GM04504 (cell line): ENCODE measurements around the gene SCGB2A2.

ENCODE experiments used
- DNase-seq: peaks from one replicate; pipeline ENCODE4 v3.0.0-alpha.2; 2012; ENCODE audit warnings: low read depth

Gene SCGB2A2

DNA sequence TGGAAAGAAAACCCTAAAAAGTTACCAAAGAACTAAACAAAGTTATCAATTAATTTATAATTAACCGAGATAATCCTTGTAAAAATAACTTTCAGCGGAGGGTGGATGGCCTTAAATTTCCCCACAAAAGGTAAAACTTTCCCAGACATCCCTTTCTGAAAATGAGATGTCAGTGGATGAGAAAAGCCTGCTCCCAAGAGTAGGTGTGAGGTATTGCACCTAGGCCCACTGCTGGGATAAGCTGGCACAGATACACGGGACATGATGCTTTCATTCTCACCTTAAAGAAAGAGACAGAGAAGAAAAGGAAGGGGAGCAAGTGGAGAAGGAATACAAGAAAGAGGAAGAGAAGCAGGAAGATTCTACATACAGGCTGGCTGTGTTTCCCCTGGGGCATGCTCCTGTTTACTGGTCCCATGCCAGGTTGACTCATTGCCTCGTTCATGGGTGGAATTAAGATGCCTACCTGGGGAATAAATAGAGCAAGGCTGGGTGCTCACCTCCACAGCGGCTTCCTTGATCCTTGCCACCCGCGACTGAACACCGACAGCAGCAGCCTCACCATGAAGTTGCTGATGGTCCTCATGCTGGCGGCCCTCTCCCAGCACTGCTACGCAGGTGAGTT, at the start of gene SCGB2A2:
SCGB2A2 (plus strand) TSS at position 505 of the 625 bp plus-strand sequence; CDS start at position 564, 59 bp downstream.
- no peak for DNase-seq

DNA sequence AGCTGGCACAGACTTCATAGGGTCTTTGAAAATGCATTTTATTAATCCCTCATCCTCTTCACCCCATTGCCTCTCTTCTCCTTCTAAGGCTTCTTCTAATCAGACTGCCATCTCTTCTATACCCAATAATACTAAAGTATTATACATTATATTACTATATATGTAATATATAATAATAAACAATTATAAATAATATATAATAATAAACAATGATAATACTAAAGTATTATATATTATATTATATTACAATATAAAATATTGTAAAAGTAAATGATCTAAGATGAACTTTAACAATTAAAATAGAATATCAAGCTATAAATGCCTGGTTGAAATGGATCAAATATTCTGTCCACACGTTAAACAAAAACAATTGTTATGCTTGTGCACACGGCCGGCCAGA, 48.5 kb upstream of the SCGB2A2 start:
- no peak for DNase-seq

DNA sequence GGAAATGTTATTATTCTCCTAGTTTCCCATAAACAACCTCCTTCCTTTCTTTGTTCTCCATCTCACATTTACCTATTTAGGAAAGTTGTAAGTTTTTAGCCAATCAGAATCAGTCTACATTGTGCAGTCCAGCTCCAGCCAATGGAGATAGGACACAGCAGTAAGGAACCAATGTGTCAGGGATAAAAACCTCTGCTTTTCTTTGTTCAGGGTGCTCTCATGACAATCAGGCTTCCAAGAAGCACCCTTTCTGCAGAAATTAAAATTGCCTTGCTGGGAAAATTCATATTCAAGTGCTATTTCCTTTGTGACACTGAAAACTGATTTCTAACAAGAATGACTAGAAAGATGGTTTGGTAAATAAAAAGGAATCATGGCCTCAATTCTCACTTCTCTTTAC, 46.9 kb upstream of the SCGB2A2 start:
- no peak for DNase-seq

- no peak for DNase-seq
These were observed 36.2 kb upstream of the SCGB2A2 start for GRCh38 chr11:62233730-62234129.

DNA sequence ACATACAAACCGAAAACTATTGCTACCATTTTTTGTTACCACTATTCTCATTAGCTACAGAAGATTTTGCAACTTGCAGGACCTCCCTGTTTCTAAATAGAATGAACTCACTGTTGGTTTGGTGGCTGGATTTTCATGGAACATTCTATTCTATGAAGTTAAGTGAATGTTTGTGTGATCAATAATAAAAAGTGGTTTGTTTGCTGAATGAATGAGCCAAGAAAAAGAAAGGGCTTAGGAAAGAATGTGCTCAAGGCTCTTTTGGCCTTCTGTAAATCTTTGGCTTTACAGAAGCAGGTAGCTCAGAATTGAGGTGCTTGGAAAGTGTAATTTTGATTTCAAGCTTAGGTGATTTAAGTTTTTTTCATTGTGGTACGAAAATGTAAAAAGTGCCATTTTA, 33.8 kb upstream of the SCGB2A2 start:
- no peak for DNase-seq

DNA sequence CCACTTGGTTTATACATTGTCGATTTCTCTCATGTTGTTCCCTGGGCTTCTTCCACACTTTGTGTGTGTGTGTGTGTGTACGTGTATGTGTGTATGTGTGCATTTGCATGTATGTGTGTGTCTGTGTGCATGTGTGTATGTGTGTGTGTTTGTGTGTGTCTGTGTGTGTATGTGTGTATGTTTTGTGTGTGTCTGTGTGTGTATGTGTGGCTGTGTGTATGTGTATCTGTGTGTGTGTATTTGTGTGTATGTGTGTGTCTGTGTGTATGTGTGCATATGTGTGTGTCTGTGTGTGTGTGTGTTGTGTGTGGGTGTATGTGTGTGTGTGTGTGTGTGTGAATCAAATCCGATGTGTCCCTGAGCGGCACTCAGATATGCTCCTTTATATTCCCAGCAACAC, 32.5 kb upstream of the SCGB2A2 start:
- no peak for DNase-seq

DNA sequence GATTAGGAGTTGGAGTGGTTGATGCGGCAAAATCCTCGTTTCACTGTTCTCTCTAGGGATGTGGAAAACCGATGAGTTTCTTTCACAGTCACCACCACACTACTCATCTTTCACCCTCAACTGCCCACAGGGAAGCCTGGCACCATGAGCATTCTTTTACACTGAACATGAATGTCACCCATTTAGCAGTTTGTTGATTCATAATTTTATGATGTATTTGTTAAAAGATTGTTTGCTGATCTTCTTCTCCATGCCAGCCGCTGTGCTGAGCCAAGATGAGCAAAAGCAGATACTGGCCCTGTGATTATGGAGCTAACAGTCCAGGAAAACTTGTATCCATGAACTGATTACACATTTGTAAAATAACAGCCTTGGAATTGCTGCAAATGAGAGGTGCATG, 31.8 kb upstream of the SCGB2A2 start:
- DNase-seq = no peak

GRCh38 chr11:62241095-62241494, 28.9 kb upstream of the SCGB2A2 start:
- DNase-seq = no peak

- DNase-seq = no peak
These were observed 27.9 kb upstream of the SCGB2A2 start, which contains the start of gene SCGB1D2 for GRCh38 chr11:62242021-62242420. TSS of gene SCGB1D2 (plus strand) at chr11:62242239. CDS start at chr11:62242308, 69 bp downstream.

DNA sequence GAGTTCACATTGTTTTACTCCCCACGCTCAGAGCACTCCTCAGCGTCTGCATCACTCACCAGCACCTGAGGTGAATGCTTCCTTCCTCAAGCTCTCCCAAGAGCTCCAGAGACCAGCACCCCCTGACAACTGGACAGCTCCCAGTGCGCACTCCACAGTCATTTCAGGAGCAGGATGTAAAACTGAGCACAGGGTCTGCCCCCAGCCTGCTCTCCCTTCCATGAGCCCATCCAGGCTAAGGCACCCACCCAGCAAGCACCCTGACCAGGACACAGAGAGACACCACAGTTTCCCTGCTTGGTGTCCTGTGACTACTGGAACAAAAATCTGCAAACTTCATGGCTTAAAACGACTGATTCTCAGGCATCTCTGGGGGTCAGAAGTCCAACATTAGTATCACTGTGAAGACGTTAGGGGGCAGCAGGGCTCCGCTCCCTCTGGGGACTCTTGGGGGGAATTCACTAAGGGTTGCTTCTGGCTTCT, 24.6 kb upstream of the SCGB2A2 start:
- peak; percentile 9 for DNase-seq

DNA sequence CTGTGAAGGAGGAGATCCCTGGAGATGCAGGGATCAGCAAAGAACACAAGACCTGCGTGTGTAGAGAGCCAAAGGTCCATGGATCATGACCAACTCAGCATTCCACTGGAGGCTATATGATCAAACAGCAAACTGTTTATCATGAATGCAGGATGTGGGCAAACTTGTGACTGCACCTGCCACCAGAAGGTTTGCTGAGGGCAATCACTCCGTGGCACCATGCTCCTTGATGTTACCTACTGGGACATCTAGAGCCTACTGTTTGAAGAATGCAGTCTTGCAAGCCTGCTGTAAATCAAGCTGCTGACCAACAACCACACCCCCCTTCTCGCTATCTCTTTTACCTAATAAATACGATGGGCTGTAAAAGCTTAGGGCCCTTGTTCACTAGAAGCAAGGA, 18.3 kb upstream of the SCGB2A2 start:
- DNase-seq = no peak

GRCh38 chr11:62253999-62254542, 15.9 kb upstream of the SCGB2A2 start:
- no peak for DNase-seq

GRCh38 chr11:62256281-62256680, 13.7 kb upstream of the SCGB2A2 start:
- no peak for DNase-seq

DNA sequence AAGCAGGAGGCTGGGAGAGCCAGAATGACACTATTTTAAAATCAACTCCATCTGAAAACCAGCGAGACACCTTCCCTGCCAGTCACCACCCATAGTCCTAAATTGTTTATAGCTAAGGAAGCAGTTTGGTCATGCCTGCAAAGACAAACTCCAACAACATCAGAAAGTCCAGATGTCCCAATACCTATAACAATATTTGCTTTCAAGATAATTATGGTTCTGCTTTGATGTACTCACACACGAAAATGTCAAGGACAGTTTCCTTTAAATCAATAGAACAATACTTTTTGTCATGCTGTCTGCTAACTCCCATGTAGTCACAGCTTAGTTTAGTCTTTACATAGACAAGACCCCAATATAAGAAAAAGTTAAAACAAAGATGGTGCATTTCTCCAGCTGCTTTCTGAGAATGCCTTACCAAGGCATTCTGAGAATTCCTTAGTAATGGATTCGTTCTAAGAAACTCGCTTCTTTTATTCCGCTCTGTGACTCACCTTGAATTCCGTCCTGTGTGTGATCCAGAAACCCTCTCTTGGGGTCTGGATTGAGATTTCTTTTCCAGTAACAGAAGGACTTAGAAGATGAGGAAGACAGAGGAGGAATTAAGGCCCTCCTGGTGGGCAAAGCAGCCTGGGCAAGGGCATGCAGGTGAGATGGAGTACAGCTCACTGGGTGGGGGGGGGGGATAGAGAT, 9.6 kb upstream of the SCGB2A2 start:
- no peak for DNase-seq

- DNase-seq = no peak
These were observed 6.0 kb upstream of the SCGB2A2 start for GRCh38 chr11:62264004-62264403.

- no peak for DNase-seq
These were observed 3.4 kb upstream of the SCGB2A2 start for GRCh38 chr11:62266558-62266957.

- DNase-seq = no peak
These were observed 2.9 kb upstream of the SCGB2A2 start for GRCh38 chr11:62267050-62267449.

DNA sequence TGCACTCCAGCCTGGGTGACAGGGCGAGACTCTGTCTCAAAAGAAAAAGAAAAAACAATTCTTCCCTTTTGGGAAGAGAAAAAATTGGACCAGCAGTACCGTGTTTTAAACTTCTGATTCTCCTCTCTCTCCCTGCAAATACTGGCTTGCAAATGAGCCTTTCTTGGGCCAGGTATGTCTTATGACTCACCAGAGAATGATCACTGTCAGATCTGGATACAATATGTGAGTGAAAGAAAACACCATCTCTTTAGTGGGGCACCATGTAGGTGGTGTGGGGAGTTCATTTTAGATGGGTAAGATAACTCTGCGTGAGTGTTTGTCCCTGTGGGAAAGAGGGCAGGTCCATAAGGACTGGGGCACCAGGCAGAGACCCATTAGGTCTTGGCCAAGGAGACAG, 2.4 kb upstream of the SCGB2A2 start:
- DNase-seq = no peak

DNA sequence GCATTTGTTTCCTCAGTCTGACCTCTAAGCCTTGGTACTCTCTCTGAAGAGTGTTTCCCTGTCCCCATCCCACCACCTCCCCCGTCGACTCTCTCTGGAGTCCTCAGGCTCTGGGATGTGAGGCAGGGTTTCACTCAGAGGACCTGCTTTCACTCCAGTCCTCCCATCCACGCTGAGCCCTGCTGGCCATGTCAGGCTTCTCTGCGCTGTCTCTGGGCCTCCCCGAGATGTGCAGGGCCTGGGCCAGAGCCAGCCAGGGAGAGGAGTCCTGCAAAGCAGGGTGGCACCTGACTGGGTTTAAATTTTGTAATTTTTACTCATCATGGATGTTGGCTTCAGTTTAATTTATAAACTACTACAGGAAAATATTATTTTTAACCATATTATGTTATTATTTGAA, 3.3 kb downstream of the SCGB2A2 start:
- DNase-seq = no peak

DNA sequence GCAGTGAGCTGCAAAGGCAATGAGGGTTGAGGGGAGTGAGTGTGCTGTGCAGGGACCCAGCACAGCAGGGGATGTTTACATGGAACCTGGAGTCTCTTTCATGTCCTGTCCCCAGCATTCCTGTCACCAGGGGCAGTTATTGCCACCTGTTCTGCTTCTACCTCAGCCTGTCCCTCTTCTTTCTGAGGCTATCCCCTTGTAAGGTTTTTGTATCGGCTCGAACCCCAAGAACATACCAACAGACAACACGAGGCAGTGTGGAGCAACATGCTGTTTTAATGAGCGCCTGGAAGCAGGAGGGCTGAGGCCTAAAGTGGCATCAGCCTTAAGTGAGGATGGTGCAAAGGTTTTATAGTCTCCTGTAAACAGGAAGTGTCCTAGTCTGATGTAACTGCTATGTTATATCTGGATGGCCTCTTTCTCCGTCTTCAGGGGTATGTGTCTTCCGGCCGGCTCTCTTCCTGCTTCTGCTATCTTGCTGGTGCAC, 3.9 kb downstream of the SCGB2A2 start:
- no peak for DNase-seq

- no peak for DNase-seq
These were observed 10.5 kb downstream of the SCGB2A2 start for GRCh38 chr11:62280452-62280851.

GRCh38 chr11:62295504-62295903, 25.5 kb downstream of the SCGB2A2 start:
- no peak for DNase-seq

GRCh38 chr11:62298975-62299374, 29.0 kb downstream of the SCGB2A2 start, which contains the start of gene SCGB1D4:
TSS of gene SCGB1D4 (minus strand) at chr11:62299075. CDS start at chr11:62299010, 65 bp downstream.
- no peak for DNase-seq
